PC-9 (cell line): Measurements from ENCODE around the gene CXCL17. TPM values are rescaled to one million over a fixed set of nuclear protein-coding genes. Genes with fewer than 3 reads are reported as not detected.
A peak's percentile ranks its signal among the peaks of the same experiment; 100 is the strongest.

ENCODE experiments used
- BruUV-seq: library from RNA; stranded (reverse); fragments of 400-500 nt; replicated peaks from 2 replicates; lab custom pipeline; 2021; lab: Mats Ljungman, UMichigan
- CTCF ChIA-PET: fragments of 300-600 bp; sonication (Branson Sonifier 250); formaldehyde crosslinking; loops from one replicate; lab custom pipeline; 2022; ENCODE audit warnings: antibody characterized with exemption; lab: Charles Lee
- POLR2A ChIA-PET: fragments of 300-600 bp; sonication (Branson Sonifier 250); formaldehyde crosslinking; loops from one replicate; lab custom pipeline; 2022; ENCODE audit warnings: antibody characterized with exemption; ENCODE audit not compliant: unreplicated experiment; lab: Charles Lee
- DNase-seq, 2 experiments: peaks; one replicate each; pipeline versions ENCODE4 v3.0.0 to v3.0.0-alpha.2; 2015 to 2022; ENCODE audit warnings: mixed read lengths in 1 of 2
- H2AFZ ChIP-seq: fragments of 200-600 bp; sonication (generic); 2 replicates; pipeline ENCODE4 v1.8.1; 2017; ENCODE audit warnings: antibody characterized with exemption
- H3F3A ChIP-seq: fragments of 200-600 bp; sonication (generic); 2 replicates; pipeline ENCODE4 v1.8.1; 2017; ENCODE audit warnings: antibody characterized with exemption, mild to moderate bottlenecking, low read depth; ENCODE audit not compliant: insufficient read depth
- H3K27ac ChIP-seq: fragments of 200-600 bp; sonication (generic); 2 replicates; pipeline ENCODE4 v1.6.1; 2016; ENCODE audit warnings: mixed run types
- H3K27me3 ChIP-seq: fragments of 200-600 bp; sonication (generic); 2 replicates; pipeline ENCODE4 v1.6.1; 2016; ENCODE audit warnings: low read depth, mixed run types; ENCODE audit not compliant: insufficient read depth
- H3K36me3 ChIP-seq: fragments of 200-600 bp; sonication (generic); 2 replicates; pipeline ENCODE4 v1.6.1; 2016; ENCODE audit warnings: low read depth, mixed run types
- H3K4me1 ChIP-seq: fragments of 200-600 bp; sonication (generic); replicated peaks from 2 replicates; pipeline ENCODE4 v1.6.1; 2016; ENCODE audit warnings: mixed run types; ENCODE audit not compliant: insufficient read depth
- H3K4me2 ChIP-seq: fragments of 200-600 bp; sonication (generic); 2 replicates; pipeline ENCODE4 v1.6.1; 2017; ENCODE audit warnings: mixed run types
- H3K4me3 ChIP-seq: fragments of 200-600 bp; sonication (generic); 2 replicates; pipeline ENCODE4 v1.6.1; 2016; ENCODE audit warnings: mixed run types
- H3K79me2 ChIP-seq: fragments of 200-600 bp; sonication (generic); 2 replicates; pipeline ENCODE4 v1.6.1; 2017; ENCODE audit warnings: low read depth, mixed run types
- H3K9me2 ChIP-seq: fragments of 200-600 bp; sonication (generic); 2 replicates; pipeline ENCODE4 v1.8.1; 2017; ENCODE audit warnings: mild to moderate bottlenecking; ENCODE audit not compliant: insufficient read depth
- H3K9me3 ChIP-seq: fragments of 200-600 bp; sonication (generic); 2 replicates; pipeline ENCODE4 v1.8.1; 2016; ENCODE audit warnings: low read depth; ENCODE audit not compliant: insufficient read depth
- H4K20me1 ChIP-seq: fragments of 200-600 bp; sonication (generic); 2 replicates; pipeline ENCODE4 v1.8.1; 2017; ENCODE audit not compliant: insufficient read depth
- CTCF ChIP-seq: fragments of 200-600 bp; sonication (generic); conservative IDR thresholded peaks from 2 replicates; pipeline ENCODE4 v1.6.1; 2017; ENCODE audit warnings: mixed run types, antibody characterized with exemption, mild to moderate bottlenecking, moderate library complexity
- EZH2 ChIP-seq: fragments of 200-600 bp; sonication (generic); IDR thresholded peaks from 2 replicates; pipeline ENCODE4 v1.8.0; 2017; ENCODE audit warnings: antibody characterized with exemption, low read depth
- intact Hi-C: fragments of 100-400 bp; cut with micrococcal nuclease; formaldehyde crosslinking; loops from one replicate; pipeline ENCODE4 v1.10.0; 2022; ENCODE audit not compliant: unreplicated experiment
- total RNA-seq: library from RNA; stranded (reverse); gene quantifications from 2 replicates; pipeline ENCODE4 v1.2.3, GENCODE V29; 2021

The CXCL17 gene
- total RNA-seq, 1 experiment from 2014 or later: 0.41 TPM

- CTCF ChIA-PET: interaction anchor here (0.5 to 0.8 kb wide), 2 partner anchors 32 to 567 kb away, joined by 3 read pairs; no protein-coding TSS in a partner anchor
- BruUV-seq: no TSS peak
- no peaks in the 10 kb centered on the region for H3K27me3 ChIP-seq
- no peaks in the 10 kb centered on the region for H3K9me3 ChIP-seq
- peak; percentile 55 to 76 for DNase-seq
- H3K9me2 ChIP-seq: no peaks in the 10 kb centered on the region
- H3F3A ChIP-seq: peaks cover 4% of the 10 kb centered on the region; the same call in 1 of the 2 replicates
- no peaks in the 10 kb centered on the region for H4K20me1 ChIP-seq
- H3K4me2 ChIP-seq: peak overlapping the region; percentile 53
- POLR2A ChIA-PET: interaction anchor here (0.6 kb wide), 1 partner anchor 25 kb away, joined by 9 read pairs; no protein-coding TSS in a partner anchor
- H3K79me2 ChIP-seq: no peaks in the 10 kb centered on the region
- H3K27ac ChIP-seq: peak overlapping the region; percentile 45
- no peak overlapping the region for H3K4me3 ChIP-seq
- TF ChIP-seq EZH2 (no peak), CTCF (peak; percentile 78)
- no peaks in the 10 kb centered on the region for H3K36me3 ChIP-seq
- H2AFZ ChIP-seq: peak overlapping the region; percentile 63; the same call in 1 of the 2 replicates
- peaks cover 9% of the 10 kb centered on the region for H3K4me1 ChIP-seq
- intact Hi-C loops: loop anchor here (1.0 to 5.0 kb wide), 4 partner anchors 106 to 325 kb away; partner anchors contain the start of genes GSK3A and MEGF8
Observed at GRCh38 chr19:42433503-42434260, 9.1 kb downstream of the CXCL17 start.

GRCh38 chr19:42431486-42431885 lies 11.3 kb downstream of the CXCL17 start:
- Histone ChIP-seq H3K79me2 (no peaks in the 10 kb centered on the region), H2AFZ (no peak overlapping the region), H3K4me2 (no peak overlapping the region), H3K4me3 (no peak overlapping the region), H3K9me3 (no peaks in the 10 kb centered on the region), H3K4me1 (peaks cover 7% of the 10 kb centered on the region), H3K27me3 (no peaks in the 10 kb centered on the region), H3K36me3 (no peaks in the 10 kb centered on the region), H4K20me1 (no peaks in the 10 kb centered on the region), H3K27ac (no peak overlapping the region), H3K9me2 (no peaks in the 10 kb centered on the region), H3F3A (peaks cover 5% of the 10 kb centered on the region; the same call in 1 of the 2 replicates)
- ChIA-PET POLR2A (no interaction called here), CTCF (interaction anchor here (0.6 kb wide), 1 partner anchor 124 kb away, joined by 3 read pairs; no protein-coding TSS in a partner anchor)
- intact Hi-C loops: loop anchor here (5.0 kb wide), 2 partner anchors 104 to 189 kb away; partner anchors contain the start of genes GSK3A and MEGF8
- TF ChIP-seq EZH2 (no peak), CTCF (no peak)
- BruUV-seq: no TSS peak
- no peak for DNase-seq

DNA sequence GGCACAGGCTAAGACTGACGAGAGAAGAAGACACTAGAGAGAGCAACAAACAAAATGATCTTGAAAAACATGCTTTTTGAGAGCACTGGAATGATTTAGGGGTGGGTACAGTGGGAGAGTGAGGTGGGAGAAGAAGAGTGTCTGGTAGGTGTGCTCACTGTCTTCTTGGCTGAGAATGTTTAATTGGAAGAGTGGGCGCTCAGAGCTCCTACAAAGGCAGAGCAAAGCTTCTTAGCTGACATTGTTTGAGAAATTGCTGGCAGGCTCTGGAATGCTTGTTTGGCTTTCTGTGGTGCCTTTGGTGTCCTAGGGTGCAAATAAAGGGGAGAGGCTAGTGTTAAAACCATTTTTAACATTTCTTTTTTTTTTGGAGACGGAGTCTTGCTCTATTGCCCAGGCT lies 14.1 kb downstream of the CXCL17 start:
- CTCF ChIA-PET: no interaction called here
- H3K9me3 ChIP-seq: no peaks in the 10 kb centered on the region
- POLR2A ChIA-PET: no interaction called here
- no peaks in the 10 kb centered on the region for H3K9me2 ChIP-seq
- no peaks in the 10 kb centered on the region for H3K79me2 ChIP-seq
- no peaks in the 10 kb centered on the region for H3K27me3 ChIP-seq
- DNase-seq: no peak
- no peak overlapping the region for H3K4me2 ChIP-seq
- H3K4me3 ChIP-seq: no peak overlapping the region
- H3K36me3 ChIP-seq: no peaks in the 10 kb centered on the region
- H3K4me1 ChIP-seq: peaks cover 7% of the 10 kb centered on the region
- BruUV-seq: no TSS peak
- intact Hi-C loops: no loop called here
- TF ChIP-seq CTCF: no peak
- no peak for TF ChIP-seq EZH2
- H4K20me1 ChIP-seq: no peaks in the 10 kb centered on the region
- H3K27ac ChIP-seq: no peak overlapping the region
- H3F3A ChIP-seq: peaks cover 8% of the 10 kb centered on the region; the same call in 1 of the 2 replicates
- no peak overlapping the region for H2AFZ ChIP-seq
